ENCODE measurements around the gene INTS2.

Gene INTS2

GRCh38 chr17:61970030-61970429 lies 42.2 kb upstream of the INTS2 start:
- Histone ChIP-seq H3K4me1 (ENCODE audit: insufficient read depth, low read length) (no peaks in the 10 kb centered on the region), H3K9me3 (ENCODE audit: insufficient read depth, low read length, severe bottlenecking) (no peaks in the 10 kb centered on the region), H2AFZ (ENCODE audit: low read depth, low read length) (no peak overlapping the region), H3K4me2 (ENCODE audit: insufficient read depth, low read length) (no peak overlapping the region), H3K27me3 (ENCODE audit: insufficient read depth, low read length, poor library complexity) (no peaks in the 10 kb centered on the region), H3K4me3 (ENCODE audit: low read depth in 1 of 2, low read length in 2 of 2) (no peak overlapping the region), H3K79me2 (ENCODE audit: insufficient read depth, low read length) (peaks cover 14% of the 10 kb centered on the region), H4K20me1 (ENCODE audit: insufficient read depth, low read length) (peaks cover 2% of the 10 kb centered on the region; the same call in 1 of the 2 replicates), H3K27ac (ENCODE audit: low read length) (no peak overlapping the region), H3K36me3 (ENCODE audit: insufficient read depth, low read length) (peaks cover 81% of the 10 kb centered on the region), H3K9ac (ENCODE audit: low read depth, low read length) (no peak overlapping the region)
- DNase-seq (no peak), ATAC-seq (ENCODE audit: insufficient read depth, low read depth) (no peak)
- no peak for TF ChIP-seq CTCF (IDR thresholded peaks at IDR 0.05; ENCODE audit: borderline replicate concordance, extremely low read depth, low read length, poor library complexity, severe bottlenecking)
- no peak for TF ChIP-seq EZH2 (IDR thresholded peaks at IDR 0.05; ENCODE audit: borderline replicate concordance, low read depth, low read length, severe bottlenecking)

DNA sequence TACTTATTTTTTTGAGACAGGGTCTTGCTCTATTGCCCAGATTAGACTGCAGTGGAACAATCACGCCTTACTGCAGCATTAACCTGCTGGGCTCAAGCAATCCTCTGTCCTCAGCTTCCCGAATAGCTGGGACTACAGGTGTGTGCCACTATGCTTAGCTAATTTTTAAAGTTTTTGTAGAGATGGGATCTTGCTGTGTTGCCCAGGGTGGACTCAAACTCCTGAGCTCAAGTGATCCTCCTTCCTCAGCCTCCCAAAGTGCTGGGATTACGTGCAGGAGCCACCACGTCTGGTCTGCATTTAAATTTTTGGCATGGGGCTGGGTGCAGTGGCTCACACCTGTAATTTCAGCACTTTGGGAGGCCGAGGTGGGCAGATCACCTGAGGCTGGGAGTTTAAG lies 41.0 kb upstream of the INTS2 start:
- Histone ChIP-seq H3K4me3 (ENCODE audit: low read depth in 1 of 2, low read length in 2 of 2) (no peak overlapping the region), H3K9ac (ENCODE audit: low read depth, low read length) (no peak overlapping the region), H3K27ac (ENCODE audit: low read length) (no peak overlapping the region), H3K79me2 (ENCODE audit: insufficient read depth, low read length) (peaks cover 3% of the 10 kb centered on the region; the same call in 1 of the 2 replicates), H3K9me3 (ENCODE audit: insufficient read depth, low read length, severe bottlenecking) (no peaks in the 10 kb centered on the region), H3K4me2 (ENCODE audit: insufficient read depth, low read length) (no peak overlapping the region), H2AFZ (ENCODE audit: low read depth, low read length) (no peak overlapping the region), H3K36me3 (ENCODE audit: insufficient read depth, low read length) (peaks cover 89% of the 10 kb centered on the region), H3K27me3 (ENCODE audit: insufficient read depth, low read length, poor library complexity) (no peaks in the 10 kb centered on the region), H3K4me1 (ENCODE audit: insufficient read depth, low read length) (no peaks in the 10 kb centered on the region), H4K20me1 (ENCODE audit: insufficient read depth, low read length) (no peaks in the 10 kb centered on the region)
- TF ChIP-seq CTCF (IDR thresholded peaks at IDR 0.05; ENCODE audit: borderline replicate concordance, extremely low read depth, low read length, poor library complexity, severe bottlenecking) (no peak), EZH2 (IDR thresholded peaks at IDR 0.05; ENCODE audit: borderline replicate concordance, low read depth, low read length, severe bottlenecking) (no peak)
- no peak for DNase-seq
- no peak for ATAC-seq (ENCODE audit: insufficient read depth, low read depth)

DNA sequence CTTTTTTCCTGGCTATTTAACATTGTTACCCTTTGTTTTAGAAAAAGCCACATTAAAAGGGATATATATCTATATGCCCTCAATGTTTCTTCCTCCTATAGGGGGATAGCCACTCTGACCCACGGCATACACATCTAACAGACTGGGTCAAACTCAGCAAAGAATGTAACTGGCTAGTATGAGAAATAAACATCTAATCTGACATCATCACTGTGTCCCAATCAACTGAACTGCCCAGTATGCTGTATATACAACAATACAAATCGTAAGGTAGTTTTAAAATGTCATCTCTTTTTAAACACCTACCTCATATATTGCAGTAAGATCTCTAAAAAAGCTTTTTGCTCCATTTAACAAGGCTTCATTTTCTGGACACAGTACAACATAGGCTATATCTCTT lies 39.9 kb upstream of the INTS2 start:
- H3K9me3 ChIP-seq (ENCODE audit: insufficient read depth, low read length, severe bottlenecking): no peaks in the 10 kb centered on the region
- ATAC-seq (ENCODE audit: insufficient read depth, low read depth) (no peak), DNase-seq (no peak)
- H3K27me3 ChIP-seq (ENCODE audit: insufficient read depth, low read length, poor library complexity): no peaks in the 10 kb centered on the region
- H3K36me3 ChIP-seq (ENCODE audit: insufficient read depth, low read length): peaks cover 92% of the 10 kb centered on the region
- H3K27ac ChIP-seq (ENCODE audit: low read length): no peak overlapping the region
- no peak overlapping the region for H3K9ac ChIP-seq (ENCODE audit: low read depth, low read length)
- H2AFZ ChIP-seq (ENCODE audit: low read depth, low read length): no peak overlapping the region
- TF ChIP-seq EZH2 (IDR thresholded peaks at IDR 0.05; ENCODE audit: borderline replicate concordance, low read depth, low read length, severe bottlenecking): no peak
- TF ChIP-seq CTCF (IDR thresholded peaks at IDR 0.05; ENCODE audit: borderline replicate concordance, extremely low read depth, low read length, poor library complexity, severe bottlenecking): no peak
- no peaks in the 10 kb centered on the region for H4K20me1 ChIP-seq (ENCODE audit: insufficient read depth, low read length)
- H3K4me2 ChIP-seq (ENCODE audit: insufficient read depth, low read length): no peak overlapping the region
- H3K79me2 ChIP-seq (ENCODE audit: insufficient read depth, low read length): no peaks in the 10 kb centered on the region; the same call in 1 of the 2 replicates
- no peak overlapping the region for H3K4me3 ChIP-seq (ENCODE audit: low read depth in 1 of 2, low read length in 2 of 2)
- no peaks in the 10 kb centered on the region for H3K4me1 ChIP-seq (ENCODE audit: insufficient read depth, low read length)

- no peaks in the 10 kb centered on the region for H3K79me2 ChIP-seq (ENCODE audit: insufficient read depth, low read length)
- H3K27me3 ChIP-seq (ENCODE audit: insufficient read depth, low read length, poor library complexity): no peaks in the 10 kb centered on the region
- H3K27ac ChIP-seq (ENCODE audit: low read length): no peak overlapping the region
- DNase-seq (no peak), ATAC-seq (ENCODE audit: insufficient read depth, low read depth) (no peak)
- no peaks in the 10 kb centered on the region for H3K4me1 ChIP-seq (ENCODE audit: insufficient read depth, low read length)
- no peak overlapping the region for H3K9ac ChIP-seq (ENCODE audit: low read depth, low read length)
- no peaks in the 10 kb centered on the region for H4K20me1 ChIP-seq (ENCODE audit: insufficient read depth, low read length)
- H2AFZ ChIP-seq (ENCODE audit: low read depth, low read length): no peak overlapping the region
- no peaks in the 10 kb centered on the region for H3K9me3 ChIP-seq (ENCODE audit: insufficient read depth, low read length, severe bottlenecking)
- peaks cover 89% of the 10 kb centered on the region for H3K36me3 ChIP-seq (ENCODE audit: insufficient read depth, low read length)
- TF ChIP-seq EZH2 (IDR thresholded peaks at IDR 0.05; ENCODE audit: borderline replicate concordance, low read depth, low read length, severe bottlenecking): no peak
- no peak for TF ChIP-seq CTCF (IDR thresholded peaks at IDR 0.05; ENCODE audit: borderline replicate concordance, extremely low read depth, low read length, poor library complexity, severe bottlenecking)
- H3K4me2 ChIP-seq (ENCODE audit: insufficient read depth, low read length): no peak overlapping the region
- no peak overlapping the region for H3K4me3 ChIP-seq (ENCODE audit: low read depth in 1 of 2, low read length in 2 of 2)
Observed at GRCh38 chr17:61966191-61966590, 38.4 kb upstream of the INTS2 start.
